ENCODE data around the gene FYB1.
"Not testable (repeated sequence)": the region's sequence is repeated elsewhere in the genome, so short reads cannot be mapped to it uniquely, and the experiment has no call there.

Gene FYB1

GRCh38 chr5:39219437-39219836 lies at the start of gene FYB1:
Gene FYB1, minus strand, starts transcription at chr5:39219563. Its CDS starts 16,603 bp downstream, at chr5:39202960.
- no peak for DNase-seq (ENCODE audit: low read depth)

- no peak for DNase-seq (ENCODE audit: low read depth)
These were observed 47.8 kb upstream of the FYB1 start for GRCh38 chr5:39267186-39267585.

- DNase-seq (ENCODE audit: low read depth), result no peak
These were observed 47.1 kb upstream of the FYB1 start for GRCh38 chr5:39266442-39266841.

- no peak for DNase-seq (ENCODE audit: low read depth)
These were observed 45.2 kb upstream of the FYB1 start for GRCh38 chr5:39264528-39264927.

GRCh38 chr5:39262981-39263380 lies 43.6 kb upstream of the FYB1 start:
- no peak for DNase-seq (ENCODE audit: low read depth)

- DNase-seq (ENCODE audit: low read depth), result no peak
These were observed 40.7 kb upstream of the FYB1 start for GRCh38 chr5:39260095-39260494.

GRCh38 chr5:39257554-39257953 lies 38.2 kb upstream of the FYB1 start:
- DNase-seq (ENCODE audit: low read depth), result no peak

GRCh38 chr5:39256477-39257235 lies 37.3 kb upstream of the FYB1 start:
- DNase-seq (ENCODE audit: low read depth), result no peak

GRCh38 chr5:39255406-39255805 lies 36.0 kb upstream of the FYB1 start:
- no peak for DNase-seq (ENCODE audit: low read depth)

- no peak for DNase-seq (ENCODE audit: low read depth)
These were observed 35.3 kb upstream of the FYB1 start for GRCh38 chr5:39254671-39255070.

GRCh38 chr5:39253196-39253595 lies 33.8 kb upstream of the FYB1 start:
- no peak for DNase-seq (ENCODE audit: low read depth)

GRCh38 chr5:39249564-39250274 lies 30.4 kb upstream of the FYB1 start:
- no peak for DNase-seq (ENCODE audit: low read depth)

- no peak for DNase-seq (ENCODE audit: low read depth)
These were observed 29.7 kb upstream of the FYB1 start for GRCh38 chr5:39249069-39249468.

GRCh38 chr5:39240750-39241149 lies 21.4 kb upstream of the FYB1 start:
- no peak for DNase-seq (ENCODE audit: low read depth)

GRCh38 chr5:39238366-39239105 lies 19.2 kb upstream of the FYB1 start:
- DNase-seq (ENCODE audit: low read depth), result no peak

GRCh38 chr5:39236718-39237117 lies 17.4 kb upstream of the FYB1 start:
- DNase-seq (ENCODE audit: low read depth), result no peak

GRCh38 chr5:39235648-39236047 lies 16.3 kb upstream of the FYB1 start:
- DNase-seq (ENCODE audit: low read depth), result no peak

- not testable (repeated sequence) for DNase-seq (ENCODE audit: low read depth)
These were observed 15.1 kb upstream of the FYB1 start for GRCh38 chr5:39234494-39234893.

- DNase-seq (ENCODE audit: low read depth), result no peak
These were observed 14.4 kb upstream of the FYB1 start for GRCh38 chr5:39233783-39234182.

GRCh38 chr5:39231705-39232525 lies 12.6 kb upstream of the FYB1 start:
- DNase-seq (ENCODE audit: low read depth), result no peak

- no peak for DNase-seq (ENCODE audit: low read depth)
These were observed 9.2 kb upstream of the FYB1 start for GRCh38 chr5:39228596-39228995.

- no peak for DNase-seq (ENCODE audit: low read depth)
These were observed 7.2 kb upstream of the FYB1 start for GRCh38 chr5:39226558-39226957.

All from stimulated activated CD8-positive, alpha-beta memory T cell treated with anti-CD3 and anti-CD28 coated beads, Interleukin-15, amount 100 ng/mL, for 1 hour (primary cell).